ENCODE data around the gene ASTN1. TPM values are rescaled to one million over a fixed set of nuclear protein-coding genes. Genes with fewer than 3 reads are reported as not detected.

The ASTN1 gene
- not detected in 2 replicates for total RNA-seq

DNA sequence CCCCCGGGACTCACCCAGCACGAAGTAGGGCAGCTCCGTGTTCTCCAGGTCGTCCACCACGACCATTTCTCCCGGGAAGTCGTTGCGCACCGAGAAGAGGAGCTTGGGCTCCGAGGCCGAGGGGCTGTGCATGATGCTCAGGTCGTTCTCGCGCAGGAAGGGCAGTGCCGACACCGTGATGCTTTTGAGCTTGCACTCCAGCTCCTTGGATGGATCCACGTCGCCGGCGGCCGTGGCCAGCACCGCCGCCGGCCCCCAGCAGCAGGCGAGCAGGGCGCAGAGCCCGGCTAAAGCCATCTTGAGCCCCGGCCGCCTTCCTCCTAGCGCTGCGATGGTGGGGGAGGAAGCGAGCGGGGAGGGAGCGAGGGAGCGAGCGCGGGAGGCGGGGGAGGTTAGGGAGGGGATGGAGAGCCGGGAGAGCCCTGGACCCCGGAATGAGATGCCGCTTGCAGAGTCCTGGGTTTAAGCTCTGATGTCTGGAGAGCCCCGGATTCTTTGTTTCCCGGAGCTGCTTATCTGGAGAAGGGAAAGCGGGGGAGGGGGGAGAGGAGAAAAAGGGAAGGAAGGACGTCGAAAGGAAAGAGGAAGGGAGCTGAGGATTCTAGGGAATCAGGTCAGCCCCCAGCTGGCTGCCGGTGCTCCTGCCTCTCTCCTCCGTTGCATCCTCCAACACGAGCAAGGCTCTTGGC lies at the start of gene ASTN1:
Gene ASTN1, minus strand, starts transcription at position 333 of the 689 bp plus-strand sequence. Its CDS starts 36 bp downstream, at position 297.

DNA sequence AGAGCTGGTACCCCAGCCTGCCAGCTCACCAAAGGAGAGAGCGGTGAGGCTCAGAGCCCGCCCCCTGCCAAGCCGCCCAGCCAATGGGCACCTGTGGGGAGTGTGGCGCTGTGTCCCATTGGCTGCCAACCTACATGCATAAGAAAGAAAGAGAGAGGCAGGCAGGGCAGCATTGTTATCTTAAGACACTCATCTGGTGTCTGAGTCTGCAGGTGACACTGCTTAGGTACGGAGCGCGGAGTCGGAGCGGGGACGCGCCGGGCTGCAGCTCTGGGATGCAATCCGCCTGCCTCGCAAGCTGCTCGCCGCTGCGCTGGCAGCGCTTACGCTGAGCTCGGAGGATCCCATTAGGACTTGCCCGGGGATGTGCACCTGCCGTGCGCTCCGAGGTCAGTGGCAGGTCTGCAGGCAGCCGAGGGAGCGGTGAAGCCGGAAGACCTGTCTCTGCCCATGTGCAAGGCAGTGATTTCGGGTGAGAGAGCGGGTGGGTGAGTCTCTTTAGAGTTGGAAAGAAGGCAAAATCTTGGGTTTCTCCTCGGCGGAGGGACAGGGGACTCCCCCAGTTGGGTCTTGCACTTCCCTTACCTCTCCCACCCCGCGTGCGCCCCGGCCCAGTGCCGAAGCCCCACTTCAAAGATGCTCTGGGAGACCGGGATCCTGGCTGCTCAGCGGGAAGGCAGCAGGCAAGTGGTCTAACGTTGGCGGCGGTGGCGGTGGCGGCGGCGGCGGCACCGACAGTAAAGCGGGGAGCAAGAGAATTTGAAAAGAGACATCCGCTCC lies 6.4 kb upstream of the ASTN1 start, which contains the start of gene BRINP2:
Gene BRINP2, plus strand, starts transcription at position 203 of the 780 bp plus-strand sequence. CDS start 58,919 bp downstream, outside the sequence.

Other genes starting within 250 kb of the ASTN1 start
- gene BRINP2, start 6.2 kb upstream of the ASTN1 start, total RNA-seq = not detected in 2 replicates

Data from myometrial cell (primary cell).